Stimulated activated CD8-positive, alpha-beta memory T cell treated with anti-CD3 and anti-CD28 coated beads, Interleukin-4, amount 100 ng/mL, for 1 hour (primary cell): ENCODE data around the gene ATXN1.
"Not testable (repeated sequence)": the region's sequence is repeated elsewhere in the genome, so short reads cannot be mapped to it uniquely, and the experiment has no call there.

Experiments
- DNase-seq, 2 donors: peaks; one replicate each; pipeline ENCODE4 v3.0.0-alpha.2; 2020; ENCODE audit warnings: low read depth in 2 of 2, low spot score in 1 of 2

ATXN1 gene

DNA sequence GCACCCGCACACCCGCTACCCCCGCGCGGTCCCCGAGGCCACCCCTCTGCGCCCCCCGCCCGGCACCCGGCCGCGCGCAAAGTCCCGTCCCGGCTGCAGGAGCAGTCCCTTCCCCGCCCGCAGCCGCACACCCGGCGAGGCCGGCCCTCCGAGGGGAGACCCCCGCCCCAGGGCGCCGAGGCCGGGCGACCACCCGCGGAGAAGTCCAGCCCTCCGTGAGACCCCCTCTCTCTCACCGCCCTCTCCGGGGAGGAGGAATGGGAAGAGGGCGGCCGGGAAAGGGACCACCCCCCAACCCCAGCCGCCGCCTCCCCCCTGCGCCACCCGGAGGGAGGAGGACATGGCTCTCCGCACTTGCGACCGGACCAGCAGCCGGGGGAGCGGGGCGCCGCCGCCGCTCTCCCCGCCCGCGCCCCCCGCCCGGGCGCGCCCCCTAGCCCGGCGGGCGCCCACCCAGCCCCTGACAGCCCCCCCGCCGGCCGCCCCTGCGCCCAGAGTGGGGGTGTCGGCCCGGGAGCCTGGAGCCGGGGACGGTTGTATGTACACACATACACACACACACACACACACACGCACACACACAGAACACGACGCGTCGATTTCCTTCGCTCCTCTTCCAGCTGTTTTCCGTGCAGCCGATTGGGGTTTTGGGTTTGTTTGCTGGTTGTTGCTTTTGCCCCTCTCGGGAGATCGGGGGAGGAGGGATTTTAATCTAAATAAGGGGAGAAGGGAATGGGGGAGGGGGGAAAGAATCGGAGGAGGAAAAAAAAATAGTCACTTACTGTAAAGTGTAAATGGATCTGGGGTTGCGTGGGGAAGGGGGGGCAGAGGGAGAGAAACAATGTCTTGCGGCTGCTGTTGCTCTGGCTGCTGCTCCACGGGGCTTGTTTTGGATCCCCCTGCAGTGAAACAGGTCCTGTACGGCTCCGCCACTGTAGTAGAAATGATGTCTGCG is at the start of gene ATXN1:
TSS of gene ATXN1 (minus strand) at position 945 of the 955 bp plus-strand sequence.
- no peak for DNase-seq

DNA sequence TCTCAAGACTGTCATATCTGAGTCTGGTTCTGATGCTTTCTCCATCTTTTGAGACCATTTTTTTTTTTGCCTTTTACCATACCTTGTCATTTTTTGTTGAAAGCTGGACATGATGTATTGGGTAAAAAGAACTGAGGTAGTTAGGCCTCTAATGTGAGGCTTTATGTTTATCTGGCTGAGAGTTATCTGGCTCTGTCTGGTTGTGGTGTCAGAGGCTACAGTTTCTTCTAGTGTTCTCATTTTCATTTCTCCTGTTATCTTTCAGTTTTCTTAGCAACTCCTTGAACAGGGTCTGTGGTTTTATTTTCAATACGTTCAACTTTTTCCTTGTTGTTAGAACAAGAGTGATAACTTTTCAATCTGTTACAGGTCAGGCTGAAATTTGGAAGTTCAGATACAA is 49.2 kb upstream of the ATXN1 start:
- DNase-seq: no peak

- DNase-seq: no peak
Observed at GRCh38 chr6:16809753-16810358, 48.6 kb upstream of the ATXN1 start.

DNA sequence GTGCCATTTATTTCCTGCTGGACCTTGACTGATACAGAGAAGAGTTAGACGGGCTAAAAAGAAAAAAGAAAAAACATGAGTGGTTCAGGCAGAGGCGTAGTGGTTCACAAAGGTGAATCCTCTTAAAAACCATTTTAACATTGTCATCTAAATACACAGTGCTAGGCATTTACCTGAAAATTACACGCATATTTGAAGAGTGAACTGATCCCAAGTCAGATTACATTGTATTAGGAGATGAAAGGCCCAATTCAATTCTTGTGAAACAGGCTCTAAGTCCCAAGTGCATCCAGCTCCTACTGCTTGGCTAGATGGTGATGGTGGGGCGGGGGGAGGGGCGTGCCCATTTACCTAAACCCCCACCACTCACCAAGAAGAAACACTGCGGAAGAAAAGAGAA is 46.7 kb upstream of the ATXN1 start:
- DNase-seq: no peak

DNA sequence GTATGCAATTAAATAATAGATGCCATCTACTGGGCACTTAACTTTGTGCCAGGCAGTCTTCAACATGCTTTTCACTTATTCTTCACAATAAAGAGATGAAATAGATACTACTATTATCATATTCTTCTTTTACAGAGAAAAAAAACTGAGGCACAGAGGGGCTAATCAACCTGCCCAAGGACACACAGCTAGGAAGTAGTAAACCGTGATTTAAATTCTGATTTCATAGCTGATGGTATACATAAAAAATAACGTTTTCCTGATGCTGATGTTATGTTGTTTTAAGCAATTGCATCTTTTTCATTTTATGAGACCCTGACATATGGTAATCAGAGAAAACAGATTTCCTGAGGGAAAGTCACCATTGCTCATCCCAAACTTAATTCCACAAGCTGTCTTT is 45.1 kb upstream of the ATXN1 start:
- no peak for DNase-seq

GRCh38 chr6:16805243-16805950 is 44.1 kb upstream of the ATXN1 start:
- DNase-seq: no peak

DNA sequence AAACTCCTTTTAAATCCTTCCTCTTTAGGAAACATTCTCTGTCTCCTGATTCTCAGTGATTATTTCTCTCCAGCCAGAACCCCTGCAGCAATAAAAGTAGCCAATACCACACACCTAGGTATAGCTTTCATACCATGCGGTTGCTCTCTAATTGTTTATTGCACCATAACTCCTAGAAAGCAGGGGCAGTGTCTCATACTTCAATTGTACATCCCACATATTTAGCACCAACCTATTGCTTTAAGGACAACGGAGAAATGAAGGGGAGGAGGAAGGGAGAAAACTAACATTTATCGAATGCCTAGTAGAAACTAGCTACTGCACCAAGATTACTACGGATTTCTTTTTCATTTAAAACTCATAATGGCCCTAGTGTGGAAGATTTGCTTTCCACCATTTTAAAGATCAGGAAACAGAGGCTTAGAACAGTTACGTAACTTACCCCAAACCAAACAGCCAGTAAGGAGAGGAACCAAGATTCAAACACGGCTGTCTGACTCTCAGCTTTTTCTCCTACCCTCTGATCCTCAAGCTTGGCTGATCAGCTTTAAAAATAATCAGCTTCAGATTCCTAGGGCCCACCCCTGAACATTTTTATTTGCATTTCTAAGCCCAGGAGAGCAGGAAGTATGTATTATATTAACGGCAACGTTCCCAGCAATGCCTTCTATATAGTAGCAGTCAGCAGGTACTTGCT is 43.4 kb upstream of the ATXN1 start:
- DNase-seq: no peak

DNA sequence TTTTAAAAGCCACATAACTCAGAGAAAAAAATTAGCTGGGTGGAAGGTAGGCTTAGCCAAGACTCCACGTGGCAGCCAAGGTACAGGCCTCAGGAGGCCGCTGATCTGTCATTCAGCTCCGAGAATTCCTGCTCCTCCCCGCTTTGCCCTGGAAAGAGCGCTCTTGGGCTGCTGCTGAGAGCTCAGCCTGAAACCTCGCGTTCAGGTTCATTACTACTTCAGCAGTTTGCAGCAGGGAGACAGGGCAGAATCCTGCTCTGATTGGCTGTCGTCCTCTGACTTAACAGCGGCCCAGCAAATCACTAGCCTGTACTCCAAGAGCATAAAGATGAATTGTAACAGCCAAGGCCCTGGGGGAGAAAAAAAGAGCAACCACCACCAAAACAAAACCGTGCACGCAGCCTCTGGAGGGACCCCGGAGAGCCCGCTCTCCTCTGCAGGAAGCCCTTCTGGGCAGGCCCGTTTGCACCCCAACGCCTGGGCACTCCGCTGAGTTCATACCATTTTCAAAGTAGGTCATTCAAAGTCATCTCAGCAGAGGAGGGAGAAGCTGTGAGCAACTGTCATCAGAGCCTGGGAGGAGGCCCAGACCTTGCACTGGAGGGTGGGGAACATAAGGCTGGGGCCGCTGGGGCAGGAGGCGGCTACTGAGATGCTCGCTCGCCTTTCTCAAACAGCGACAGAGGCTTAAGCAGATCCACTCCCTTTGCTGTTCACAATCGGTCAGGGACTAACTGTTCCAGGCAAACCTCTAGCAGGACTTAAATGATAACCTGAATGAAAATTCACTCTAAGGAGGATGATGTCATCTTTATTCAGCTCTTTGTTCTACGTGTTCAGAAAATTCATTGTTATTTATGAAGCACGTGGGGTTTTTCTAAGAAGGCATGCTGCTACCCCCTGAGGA is 42.3 kb upstream of the ATXN1 start:
- DNase-seq: no peak

DNA sequence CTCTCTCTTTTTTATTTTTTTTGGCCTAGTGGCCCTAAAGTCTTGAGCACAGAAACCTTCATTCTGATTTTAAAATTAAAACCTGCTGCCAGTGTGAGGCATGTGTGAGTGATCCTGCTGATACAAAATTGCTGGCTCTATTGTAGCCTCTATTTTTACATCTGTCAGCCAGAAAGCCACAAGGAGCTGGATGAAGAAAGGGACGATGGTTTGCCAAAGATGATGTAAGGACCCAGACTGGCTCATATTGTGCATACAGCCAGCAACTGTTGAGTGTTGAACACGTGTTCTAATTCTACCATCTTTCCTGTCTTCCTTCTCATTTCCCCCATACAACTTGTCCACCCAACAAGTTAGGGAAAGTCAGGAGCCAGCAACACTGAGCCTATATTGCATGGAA is 40.8 kb upstream of the ATXN1 start:
- no peak for DNase-seq

DNA sequence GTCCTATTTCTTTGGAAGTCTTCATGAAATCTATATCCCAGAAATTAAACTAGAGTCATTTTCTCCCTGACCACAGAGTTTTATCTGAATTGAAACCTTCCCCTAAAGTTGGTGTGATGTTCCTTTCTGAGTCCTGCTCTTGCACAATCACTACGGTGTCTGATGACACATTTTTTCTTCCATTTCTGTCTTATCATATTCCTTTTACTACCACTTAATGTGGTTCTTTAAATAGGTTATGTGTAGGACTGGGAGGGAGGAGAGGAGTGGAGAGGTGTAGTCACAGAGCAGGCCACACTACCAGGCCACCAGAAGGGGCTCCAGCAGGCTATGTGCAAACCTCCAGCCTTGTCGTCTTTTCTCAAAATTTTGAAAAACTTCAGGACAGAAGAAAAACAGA is 39.7 kb upstream of the ATXN1 start:
- DNase-seq: no peak

DNA sequence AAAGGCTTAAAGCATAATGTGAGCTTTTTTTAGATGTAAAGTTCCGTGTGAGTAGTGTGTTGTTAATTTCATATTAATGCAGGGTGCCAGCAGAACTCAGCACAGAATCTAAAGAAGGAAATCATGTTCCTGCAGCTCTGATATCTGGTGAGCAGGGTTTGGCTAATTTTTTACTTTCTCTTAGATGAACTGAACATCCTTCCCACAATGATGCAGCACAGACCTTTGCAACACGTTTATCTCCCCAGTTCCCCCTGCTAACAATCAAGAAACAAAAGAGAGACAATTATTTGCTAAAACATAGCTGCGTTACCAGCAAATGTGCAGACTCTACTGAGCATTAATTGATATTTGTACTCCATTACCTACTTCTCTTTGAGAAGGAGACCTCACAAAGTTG is 39.1 kb upstream of the ATXN1 start:
- DNase-seq: no peak

DNA sequence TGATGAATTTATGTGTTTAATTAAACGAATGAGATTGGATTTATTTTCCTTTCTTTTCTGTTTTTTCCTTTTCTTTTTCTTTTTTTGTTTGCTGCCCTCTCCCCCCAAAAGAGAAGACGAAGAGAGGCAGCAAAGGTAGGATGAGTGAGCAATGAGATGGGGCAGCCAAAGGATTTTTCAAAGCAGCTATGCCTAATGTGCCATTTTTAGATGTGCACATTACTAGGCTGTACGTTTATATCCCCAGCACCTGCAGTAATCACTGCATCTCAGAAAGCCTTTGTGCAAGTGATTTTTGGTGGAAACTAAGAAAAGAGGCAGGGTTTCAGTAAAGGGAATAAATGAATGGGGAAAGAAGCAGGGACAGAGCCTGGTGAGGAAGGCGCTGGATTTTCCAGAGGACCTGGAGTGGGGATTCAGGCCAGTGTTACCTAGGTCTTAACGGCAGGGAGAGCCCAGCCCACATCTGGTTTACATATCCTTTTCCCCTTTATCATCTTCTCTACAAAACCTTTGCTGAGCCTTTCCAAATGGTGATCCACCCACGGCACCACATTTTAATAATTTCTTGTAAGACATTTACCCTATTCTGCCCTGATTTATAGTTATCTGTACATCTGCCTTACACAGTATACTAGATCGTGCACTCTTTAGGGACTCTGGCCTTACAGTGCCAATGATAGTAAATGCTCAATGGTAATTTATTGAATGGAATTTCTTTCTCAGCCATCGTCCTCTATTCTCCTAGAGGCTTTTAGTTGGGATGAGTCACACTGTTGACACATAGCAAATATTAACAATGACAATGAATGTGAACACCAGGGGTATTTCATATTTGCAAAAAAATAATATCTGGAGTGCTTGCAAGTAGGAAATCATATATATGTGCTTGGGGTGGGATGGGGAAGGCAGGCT is 38.3 kb upstream of the ATXN1 start:
- no peak for DNase-seq

DNA sequence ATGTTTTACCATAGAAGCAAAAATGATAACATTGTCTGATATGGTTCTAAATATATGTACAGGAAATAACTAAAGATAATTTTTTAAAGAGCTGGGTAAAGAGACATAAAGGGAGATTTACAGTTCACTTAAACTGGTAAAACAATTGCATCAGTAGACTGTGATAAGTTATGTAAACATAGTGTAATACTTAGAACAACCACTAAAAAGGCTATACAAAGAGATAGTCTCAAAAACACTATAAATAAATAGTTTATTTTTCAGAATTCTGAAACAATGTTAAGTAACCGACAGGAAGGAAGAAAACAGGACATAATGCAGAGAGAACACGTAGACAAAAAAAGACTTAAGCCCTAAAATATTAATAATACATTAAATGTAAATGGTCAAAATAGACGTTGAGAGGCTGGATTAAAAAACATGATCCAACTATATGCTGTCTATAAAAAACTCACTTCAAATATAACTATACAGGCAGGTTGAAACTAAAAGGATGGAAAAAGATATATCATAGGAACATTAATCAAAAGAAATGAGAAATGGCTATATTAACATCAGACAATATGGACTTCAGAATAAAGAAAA is 32.7 kb upstream of the ATXN1 start:
- no peak for DNase-seq

- no peak for DNase-seq
Observed at GRCh38 chr6:16789329-16790038, 28.2 kb upstream of the ATXN1 start.

DNA sequence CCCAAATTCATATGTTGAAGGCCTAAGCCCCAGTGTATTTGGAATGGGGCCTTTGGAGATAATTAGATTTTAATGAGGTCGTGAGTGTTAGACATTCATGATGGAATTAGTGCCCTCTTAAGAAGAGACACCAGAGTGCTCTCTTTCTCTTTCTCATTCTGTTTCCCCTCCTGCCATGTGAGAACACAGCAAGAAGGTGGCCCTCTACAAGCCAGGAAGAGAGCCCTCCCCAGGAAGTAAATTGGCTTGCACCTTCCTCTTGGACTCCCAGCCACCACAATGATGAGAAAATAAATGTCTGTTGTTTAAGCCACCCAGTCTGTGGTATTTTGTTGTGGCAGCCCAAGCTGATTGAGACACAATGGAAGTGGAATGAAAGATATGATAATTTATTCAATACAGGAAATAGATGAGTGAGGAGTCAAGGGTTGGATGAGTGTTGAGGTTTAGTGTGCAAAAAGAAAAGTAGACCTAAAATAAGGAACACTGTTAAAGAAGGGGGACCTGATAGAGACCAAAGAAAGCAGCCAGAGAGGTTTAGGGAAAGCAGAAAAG is 25.9 kb upstream of the ATXN1 start:
- DNase-seq: no peak

DNA sequence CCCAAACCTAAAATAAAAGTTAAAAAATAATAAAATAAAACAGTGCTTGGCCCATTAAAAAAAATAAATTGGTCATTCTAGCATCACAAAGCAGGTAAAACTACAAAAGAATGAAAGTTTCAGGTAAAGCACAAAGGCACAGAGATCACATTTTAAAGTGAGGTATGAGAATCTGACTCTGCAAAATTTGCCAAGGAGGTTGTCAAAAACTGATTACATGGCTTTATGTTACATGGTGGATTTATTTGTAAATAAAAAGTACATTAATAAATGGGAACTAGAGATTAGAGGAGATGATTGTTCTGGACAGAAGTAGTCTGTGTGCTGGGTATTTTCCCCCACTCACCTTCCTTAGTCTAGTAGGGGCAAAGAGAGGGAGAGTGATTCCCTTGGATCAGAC is 24.2 kb upstream of the ATXN1 start:
- no peak for DNase-seq

- DNase-seq: not testable (repeated sequence)
Observed at GRCh38 chr6:16784957-16785356, 23.7 kb upstream of the ATXN1 start.

- DNase-seq: no peak
Observed at GRCh38 chr6:16783952-16784565, 22.8 kb upstream of the ATXN1 start.
